B cell (primary cell): ENCODE measurements around the gene PHACTR1.

Experiments used
- EZH2 ChIP-seq: IDR thresholded peaks from 2 replicates; pipeline ENCODE4 v1.6.1; 2012; ENCODE audit warnings: borderline replicate concordance, low read depth, mild to moderate bottlenecking, moderate library complexity, low read length; ENCODE audit not compliant: insufficient read depth, poor library complexity, severe bottlenecking
- TF ChIP-seq, protein P1 (sequence below): fragments of 200-600 bp; IDR thresholded peaks from one replicate; pipeline ENCODE4 v1.8.0; 2022; ENCODE audit warnings: antibody characterized with exemption, mild to moderate bottlenecking

DNA sequence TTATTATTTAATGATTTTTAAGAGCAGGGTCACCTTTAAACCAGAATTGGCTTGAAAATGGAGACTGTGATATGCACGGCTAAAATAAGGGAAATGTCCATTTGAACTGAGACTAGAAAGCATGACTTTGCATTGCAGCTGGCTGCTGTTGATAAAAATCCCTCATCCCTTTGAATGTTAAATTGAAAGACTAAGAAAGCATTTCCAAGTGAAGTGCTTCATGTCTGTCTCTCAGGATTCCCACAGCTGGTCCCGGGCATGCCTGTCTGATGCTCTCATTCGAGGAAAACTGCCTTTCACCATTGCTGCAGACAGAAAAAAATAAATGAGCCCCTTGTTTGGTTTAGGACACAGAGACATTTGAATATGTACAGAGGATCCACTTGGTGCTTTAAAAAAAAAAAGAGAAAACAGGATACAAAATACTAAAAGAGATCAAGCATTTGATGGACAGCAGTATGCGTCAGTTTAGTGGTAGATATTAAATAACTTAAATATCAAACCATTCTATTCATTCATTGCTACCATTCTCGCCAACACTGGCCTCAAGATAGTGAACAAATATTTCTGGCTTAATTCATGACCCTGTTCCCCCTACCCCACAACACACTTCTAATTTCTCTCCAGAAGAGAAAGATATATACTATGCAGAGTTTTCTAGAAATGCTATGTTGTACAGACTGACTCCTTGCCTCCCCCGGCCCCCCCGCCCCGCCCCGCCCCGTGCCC lies 556.8 kb downstream of the PHACTR1 start:
- TF ChIP-seq, protein P1, sequence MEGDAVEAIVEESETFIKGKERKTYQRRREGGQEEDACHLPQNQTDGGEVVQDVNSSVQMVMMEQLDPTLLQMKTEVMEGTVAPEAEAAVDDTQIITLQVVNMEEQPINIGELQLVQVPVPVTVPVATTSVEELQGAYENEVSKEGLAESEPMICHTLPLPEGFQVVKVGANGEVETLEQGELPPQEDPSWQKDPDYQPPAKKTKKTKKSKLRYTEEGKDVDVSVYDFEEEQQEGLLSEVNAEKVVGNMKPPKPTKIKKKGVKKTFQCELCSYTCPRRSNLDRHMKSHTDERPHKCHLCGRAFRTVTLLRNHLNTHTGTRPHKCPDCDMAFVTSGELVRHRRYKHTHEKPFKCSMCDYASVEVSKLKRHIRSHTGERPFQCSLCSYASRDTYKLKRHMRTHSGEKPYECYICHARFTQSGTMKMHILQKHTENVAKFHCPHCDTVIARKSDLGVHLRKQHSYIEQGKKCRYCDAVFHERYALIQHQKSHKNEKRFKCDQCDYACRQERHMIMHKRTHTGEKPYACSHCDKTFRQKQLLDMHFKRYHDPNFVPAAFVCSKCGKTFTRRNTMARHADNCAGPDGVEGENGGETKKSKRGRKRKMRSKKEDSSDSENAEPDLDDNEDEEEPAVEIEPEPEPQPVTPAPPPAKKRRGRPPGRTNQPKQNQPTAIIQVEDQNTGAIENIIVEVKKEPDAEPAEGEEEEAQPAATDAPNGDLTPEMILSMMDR: no peak
- no peak for TF ChIP-seq EZH2
